Testis (tissue), 3 donors: Measurements from ENCODE around the gene TTBK2. TPM values are rescaled to one million over a fixed set of nuclear protein-coding genes. Genes with fewer than 3 reads are reported as not detected.
A peak's percentile ranks its signal among the peaks of the same experiment; 100 is the strongest.

ENCODE experiments used
- DNase-seq: peaks from one replicate; pipeline ENCODE4 v3.0.0-alpha.2; 2019
- H3K27ac ChIP-seq, 2 donors: fragments of 200-600 bp; sonication (generic); one replicate each; pipeline ENCODE4 v1.5.1; 2019
- H3K27me3 ChIP-seq: fragments of 200-600 bp; sonication (generic); one replicate; pipeline ENCODE4 v1.5.1; 2019
- H3K36me3 ChIP-seq: fragments of 200-600 bp; sonication (generic); one replicate; pipeline ENCODE4 v1.5.1; 2017; ENCODE audit warnings: low read depth; ENCODE audit errors: missing control alignments
- H3K4me1 ChIP-seq: fragments of 200-600 bp; sonication (generic); one replicate; pipeline ENCODE4 v1.5.1; 2019
- H3K4me3 ChIP-seq, 2 donors: fragments of 200-600 bp; sonication (generic); one replicate each; pipeline ENCODE4 v1.5.1; 2017 to 2019
- H3K9me3 ChIP-seq: fragments of 200-600 bp; sonication (generic); one replicate; pipeline ENCODE4 v1.5.1; 2017
- POLR2A ChIP-seq: fragments of 450-650 bp; IDR thresholded peaks from one replicate; pipeline ENCODE4 v1.6.1; 2017; ENCODE audit warnings: antibody characterized with exemption, mild to moderate bottlenecking, moderate library complexity
- WGBS, 2 donors: methylation state at CpG; one replicate each; pipeline ENCODE4 v1.1.5; 2018; 5-methylcytosine and 5-hydroxymethylcytosine counted together
- intact Hi-C: fragments of 100-400 bp; cut with DNase I; formaldehyde crosslinking; loops from one replicate; pipeline ENCODE4 v1.15.1; 2023; ENCODE audit warnings: low total_unique reads
- polyA plus RNA-seq: library from polyadenylated mRNA; stranded (reverse); fragments of 350-450 nt; fragmentation: Illumina TruSeq; extraction: RNeasy Lipid Tissue Mini Kit (QIAGEN cat#74804); gene quantifications from one replicate; pipeline ENCODE4 v1.2.3, GENCODE V29; 2014; ENCODE audit warnings: low read depth, low replicate concordance; ENCODE audit not compliant: insufficient read depth
- total RNA-seq, 2 donors: library from RNA; depleted of rRNA; stranded (reverse); fragments of >200 nt; gene quantifications; one replicate each; pipeline ENCODE4 v1.2.3, GENCODE V29; 2016
- TF ChIP-seq, protein P1 (sequence below), 3 experiments: fragments of 450-650 bp in 2 of 3; fragments of 200-600 bp in 1 of 3; sonication (generic) in 1 of 3; IDR thresholded peaks; one replicate each; pipeline ENCODE4 v1.5.1; 2016 to 2019; ENCODE audit warnings: antibody characterized with exemption in 3 of 3, mild to moderate bottlenecking in 2 of 3, moderate library complexity in 1 of 3

TTBK2 gene
- total and polyA plus RNA-seq, 3 donors from 2014 or later = 37.0 to 80.8 (median 53.7) TPM

GRCh38 chr15:42919799-42920518, 619 bp downstream of the TTBK2 start:
- WGBS, 2 donors = 0% methylated on average over 18 to 40 of the region's 40 CpGs

DNA sequence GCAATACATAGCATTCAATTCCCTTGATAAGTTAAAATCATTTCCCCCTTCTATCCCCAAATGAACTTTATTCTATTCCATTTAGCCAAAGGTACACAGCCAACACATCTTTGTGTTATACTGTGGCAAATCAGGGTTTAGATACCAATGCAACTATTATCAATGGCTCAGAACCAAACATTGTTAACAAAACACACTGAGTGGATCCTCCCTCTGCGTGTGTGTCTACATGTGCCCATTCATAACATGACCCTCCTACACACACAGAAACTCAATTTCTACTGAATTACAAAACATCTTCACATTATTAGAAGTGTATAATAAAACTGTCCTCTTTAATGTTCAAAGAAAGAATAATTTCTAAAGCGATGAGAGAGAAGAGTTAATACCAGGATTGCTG, 1.3 kb downstream of the TTBK2 start:
- intact Hi-C loops = no loop called here
- H3K4me3 ChIP-seq = peak overlapping the region in 1 of 2 donors; percentile 94
- 24 to 25% methylated on average over 2 of the region's 2 CpGs for WGBS, 2 donors
- H3K36me3 ChIP-seq = no peaks in the 10 kb centered on the region
- peaks cover 9% of the 10 kb centered on the region for H3K4me1 ChIP-seq
- no peaks in the 10 kb centered on the region for H3K27me3 ChIP-seq
- no peak for TF ChIP-seq POLR2A
- TF ChIP-seq, protein P1, sequence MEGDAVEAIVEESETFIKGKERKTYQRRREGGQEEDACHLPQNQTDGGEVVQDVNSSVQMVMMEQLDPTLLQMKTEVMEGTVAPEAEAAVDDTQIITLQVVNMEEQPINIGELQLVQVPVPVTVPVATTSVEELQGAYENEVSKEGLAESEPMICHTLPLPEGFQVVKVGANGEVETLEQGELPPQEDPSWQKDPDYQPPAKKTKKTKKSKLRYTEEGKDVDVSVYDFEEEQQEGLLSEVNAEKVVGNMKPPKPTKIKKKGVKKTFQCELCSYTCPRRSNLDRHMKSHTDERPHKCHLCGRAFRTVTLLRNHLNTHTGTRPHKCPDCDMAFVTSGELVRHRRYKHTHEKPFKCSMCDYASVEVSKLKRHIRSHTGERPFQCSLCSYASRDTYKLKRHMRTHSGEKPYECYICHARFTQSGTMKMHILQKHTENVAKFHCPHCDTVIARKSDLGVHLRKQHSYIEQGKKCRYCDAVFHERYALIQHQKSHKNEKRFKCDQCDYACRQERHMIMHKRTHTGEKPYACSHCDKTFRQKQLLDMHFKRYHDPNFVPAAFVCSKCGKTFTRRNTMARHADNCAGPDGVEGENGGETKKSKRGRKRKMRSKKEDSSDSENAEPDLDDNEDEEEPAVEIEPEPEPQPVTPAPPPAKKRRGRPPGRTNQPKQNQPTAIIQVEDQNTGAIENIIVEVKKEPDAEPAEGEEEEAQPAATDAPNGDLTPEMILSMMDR (IDR thresholded peaks at IDR 0.05) = no peak
- no peaks in the 10 kb centered on the region for H3K9me3 ChIP-seq
- H3K27ac ChIP-seq = no peak overlapping the region
- no peak for DNase-seq

More at GRCh38 chr15:42919799-42920518, 619 bp downstream of the TTBK2 start:
- DNase-seq = peak; percentile 60
- intact Hi-C loops = loop anchor here (10.0 kb wide), 1 partner anchor 185 kb away; the partner anchor contains the start of gene CDAN1
- H3K27ac ChIP-seq = peak overlapping the region; percentile 91 to 93
- H3K27me3 ChIP-seq = no peaks in the 10 kb centered on the region
- no peaks in the 10 kb centered on the region for H3K9me3 ChIP-seq
- TF ChIP-seq, protein P1 (IDR thresholded peaks at IDR 0.05) = no peak
- TF ChIP-seq POLR2A = no peak
- H3K36me3 ChIP-seq = no peaks in the 10 kb centered on the region
- peak overlapping the region; percentile 94 to 98 for H3K4me3 ChIP-seq
- H3K4me1 ChIP-seq = peaks cover 9% of the 10 kb centered on the region

GRCh38 chr15:42918047-42918446, 2.5 kb downstream of the TTBK2 start:
- TF ChIP-seq, protein P1 (IDR thresholded peaks at IDR 0.05) = no peak
- Histone ChIP-seq H3K27me3 (no peaks in the 10 kb centered on the region), H3K4me3 (no peak overlapping the region), H3K9me3 (no peaks in the 10 kb centered on the region), H3K27ac (no peak overlapping the region), H3K4me1 (peaks cover 9% of the 10 kb centered on the region), H3K36me3 (no peaks in the 10 kb centered on the region)
- intact Hi-C loops = no loop called here
- no peak for DNase-seq
- WGBS, 2 donors = 83 to 87% methylated on average over 5 of the region's 5 CpGs

GRCh38 chr15:42915654-42916315, 4.8 kb downstream of the TTBK2 start:
- H3K27ac ChIP-seq = no peak overlapping the region
- H3K4me1 ChIP-seq = peaks cover 9% of the 10 kb centered on the region
- no peak for TF ChIP-seq POLR2A
- TF ChIP-seq, protein P1 (IDR thresholded peaks at IDR 0.05) = no peak
- no peaks in the 10 kb centered on the region for H3K36me3 ChIP-seq
- no peaks in the 10 kb centered on the region for H3K27me3 ChIP-seq
- no peak overlapping the region for H3K4me3 ChIP-seq
- intact Hi-C loops = no loop called here
- 76 to 89% methylated on average over 3 of the region's 3 CpGs for WGBS, 2 donors
- DNase-seq = no peak
- no peaks in the 10 kb centered on the region for H3K9me3 ChIP-seq
